ENCODE results near the gene NIPAL4. TPM values are rescaled to one million over a fixed set of nuclear protein-coding genes. Genes with fewer than 3 reads are reported as not detected.

NIPAL4 gene
- total RNA-seq, 1 donor from 2014 or later: 49.8 TPM

GRCh38 chr5:157516006-157516405, 56.0 kb downstream of the NIPAL4 start:
- no peak for DNase-seq (ENCODE audit: low spot score)

DNA sequence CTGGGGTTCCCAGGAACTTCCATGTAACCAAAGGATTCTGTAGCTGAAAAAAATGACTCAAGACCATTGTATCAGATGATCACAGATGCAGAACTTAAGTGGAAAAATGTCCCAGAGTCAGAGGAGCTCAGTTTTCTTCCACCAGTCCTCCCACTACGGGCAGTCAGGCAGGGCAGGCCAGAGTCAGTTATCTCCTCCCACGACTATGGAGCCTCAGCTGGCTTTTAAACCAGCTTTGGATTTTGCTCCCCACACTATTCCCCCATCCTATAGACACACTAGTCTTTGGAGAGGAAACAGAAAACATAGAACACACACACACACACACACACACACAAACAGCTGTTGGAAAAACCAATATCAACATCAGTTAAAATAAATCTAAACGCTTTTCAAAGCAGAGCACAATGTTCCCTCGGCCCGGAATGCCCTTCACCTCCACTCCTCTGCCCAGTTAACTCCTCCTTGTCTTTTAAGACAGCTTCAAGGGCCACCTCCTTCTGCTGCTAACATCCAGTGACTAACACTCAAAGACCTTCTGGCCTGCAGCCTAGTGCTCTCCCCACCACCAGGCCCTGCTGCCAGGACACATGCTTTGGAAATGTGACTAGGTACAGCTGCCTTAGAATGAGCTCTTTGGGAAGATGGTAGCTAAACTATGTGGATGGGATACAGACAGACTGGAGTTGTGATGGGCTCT, 56.8 kb downstream of the NIPAL4 start:
- DNase-seq (ENCODE audit: low spot score): peak; percentile 66

DNA sequence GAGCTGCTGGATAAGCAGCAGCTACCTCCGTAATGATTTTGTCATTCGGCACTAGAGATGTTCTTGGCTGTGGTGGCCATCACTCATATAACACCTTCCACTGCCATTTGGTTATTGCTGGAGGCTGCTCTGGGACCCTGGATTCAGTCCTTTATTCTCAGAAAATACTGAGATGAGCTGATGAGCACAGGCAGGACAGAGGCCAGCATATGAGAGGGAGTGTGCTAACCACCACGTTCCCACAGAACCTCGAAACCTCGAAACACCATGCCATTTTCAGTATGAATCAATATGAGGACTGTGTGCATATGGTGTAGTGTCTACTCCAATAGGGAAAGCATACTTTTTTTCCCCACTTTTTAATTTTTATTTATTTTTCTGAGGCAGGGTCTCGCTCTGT, 59.0 kb downstream of the NIPAL4 start:
- DNase-seq (ENCODE audit: low spot score): no peak

- no peak for DNase-seq (ENCODE audit: low spot score)
Measured at GRCh38 chr5:157519579-157520253, 59.7 kb downstream of the NIPAL4 start.

DNA sequence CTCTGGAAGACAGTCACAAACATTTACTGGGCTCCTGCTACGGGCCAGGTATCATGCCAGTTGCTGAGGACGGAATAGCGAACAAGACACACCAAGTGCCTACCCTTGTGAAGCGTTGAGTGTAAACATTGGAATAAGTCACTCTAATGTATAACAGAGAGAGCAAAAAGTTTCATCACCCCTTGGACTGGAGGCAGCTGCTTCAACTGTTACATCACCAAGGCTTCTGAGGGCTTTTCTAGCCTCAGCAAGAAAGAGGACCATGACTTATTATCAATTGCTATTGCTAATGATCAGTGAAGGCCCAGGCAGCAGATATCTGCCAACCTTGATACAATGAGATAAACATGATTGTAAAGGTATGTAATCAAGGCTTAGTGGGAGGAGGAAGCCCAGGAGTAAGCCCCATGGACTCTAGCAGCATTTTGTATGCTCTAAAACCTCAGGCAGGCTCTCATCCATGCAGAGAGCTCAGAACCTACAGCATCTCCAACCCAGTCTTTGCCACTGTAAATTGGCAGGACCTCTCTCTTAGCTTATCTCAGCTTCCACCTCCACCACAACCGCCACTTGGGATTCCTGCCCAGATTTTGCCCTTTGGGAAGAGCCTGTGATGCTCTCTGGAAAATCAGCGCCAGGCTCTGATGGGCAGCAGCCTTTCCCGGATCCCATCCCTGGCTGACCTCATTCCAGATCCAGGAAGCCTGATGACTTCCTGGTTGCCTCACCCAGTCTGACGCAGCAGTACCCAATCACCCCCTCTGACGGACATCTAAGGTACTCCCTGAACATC, 61.1 kb downstream of the NIPAL4 start:
- peak; percentile 60 for DNase-seq (ENCODE audit: low spot score)

GRCh38 chr5:157521704-157522029, 61.7 kb downstream of the NIPAL4 start:
- no peak for DNase-seq (ENCODE audit: low spot score)

- no peak for DNase-seq (ENCODE audit: low spot score)
Measured at GRCh38 chr5:157523976-157524375, 64.0 kb downstream of the NIPAL4 start.

Other genes with a start within 250 kb of the NIPAL4 start
- gene CYFIP2, start 194.1 kb upstream of the NIPAL4 start, total RNA-seq: 45.3 TPM
- gene ADAM19, start 115.6 kb downstream of the NIPAL4 start, total RNA-seq: 17.4 TPM
- gene SOX30, start 192.2 kb downstream of the NIPAL4 start, total RNA-seq: 0.52 TPM
- gene C5orf52, start 211.3 kb downstream of the NIPAL4 start, total RNA-seq: not detected

Measured in ureter (tissue), 1 donor.